Spleen (tissue), 11 donors: Measurements from ENCODE around the gene ADAM33. TPM values are rescaled to one million over a fixed set of nuclear protein-coding genes. Genes with fewer than 3 reads are reported as not detected.
A peak's percentile ranks its signal among the peaks of the same experiment; 100 is the strongest.

ENCODE experiments used
- DNase-seq: peaks from one replicate; pipeline ENCODE4 v3.0.0-alpha.2; 2020
- H3K27ac ChIP-seq, 8 donors: fragments of 200-600 bp; sonication (generic) in 7 of 8; 1 replicate in 4 of 8; 2 replicates in 4 of 8; pipeline versions ENCODE4 v1.5.0 to v1.8.0; 2016 to 2021; ENCODE audit warnings: inconsistent platforms in 4 of 8, mild to moderate bottlenecking in 4 of 8, moderate library complexity in 1 of 8
- H3K27me3 ChIP-seq, 7 donors: fragments of 200-600 bp; sonication (generic) in 6 of 7; replicated peaks in 1 of 7; 1 replicate in 4 of 7; 2 replicates in 3 of 7; pipeline versions ENCODE4 v1.5.0 to v1.8.0; 2016 to 2021; ENCODE audit warnings: inconsistent platforms in 3 of 7, mild to moderate bottlenecking in 1 of 7
- H3K36me3 ChIP-seq, 6 donors: fragments of 200-600 bp; sonication (generic) in 5 of 6; 1 replicate in 4 of 6; 2 replicates in 2 of 6; pipeline versions ENCODE4 v1.5.0 to v1.8.0; 2016 to 2021; ENCODE audit warnings: inconsistent platforms in 2 of 6
- H3K4me1 ChIP-seq, 6 donors: fragments of 200-600 bp; sonication (generic) in 5 of 6; 1 replicate in 3 of 6; 2 replicates in 3 of 6; pipeline versions ENCODE4 v1.5.0 to v1.8.0; 2016 to 2021; ENCODE audit warnings: inconsistent platforms in 3 of 6
- H3K4me3 ChIP-seq, 8 donors: fragments of 200-600 bp; sonication (generic) in 7 of 8; 1 replicate in 4 of 8; 2 replicates in 4 of 8; pipeline versions ENCODE4 v1.5.0 to v1.8.0; 2016 to 2021; ENCODE audit warnings: inconsistent platforms in 4 of 8, mild to moderate bottlenecking in 4 of 8, moderate library complexity in 2 of 8
- H3K9me3 ChIP-seq, 8 donors: fragments of 200-600 bp; sonication (generic) in 7 of 8; 1 replicate in 4 of 8; 2 replicates in 4 of 8; pipeline versions ENCODE4 v1.5.0 to v1.8.0; 2016 to 2021; ENCODE audit warnings: inconsistent platforms in 4 of 8
- CTCF ChIP-seq, 11 experiments: fragments of 200-600 bp in 7 of 11; fragments of 450-650 bp in 4 of 11; sonication (generic) in 4 of 11; IDR thresholded peaks in 8 of 11; conservative IDR thresholded peaks in 3 of 11; 1 replicate in 7 of 11; 2 replicates in 4 of 11; pipeline versions ENCODE4 v1.4.0 to v1.8.0; 2016 to 2021; ENCODE audit warnings: antibody characterized with exemption in 11 of 11, inconsistent platforms in 4 of 11, mild to moderate bottlenecking in 1 of 11
- POLR2A ChIP-seq, 3 donors: fragments of 450-650 bp; IDR thresholded peaks; one replicate each; pipeline ENCODE4 v1.5.1; 2017; ENCODE audit warnings: antibody characterized with exemption in 3 of 3, mild to moderate bottlenecking in 1 of 3
- POLR2AphosphoS5 ChIP-seq, 3 donors: sonication (generic); formaldehyde crosslinking; IDR thresholded peaks; one replicate each; pipeline ENCODE4 v1.5.1; 2017; ENCODE audit warnings: antibody characterized with exemption in 3 of 3
- WGBS, 5 donors: extraction: QIAGEN DNeasy Blood & Tissue Kit in 3 of 5; methylation state at CpG; one replicate each; pipeline versions ENCODE4 v1.1.5 to v1.1.7; 2013 to 2018; 5-methylcytosine and 5-hydroxymethylcytosine counted together
- intact Hi-C: fragments of 100-400 bp; cut with DNase I; formaldehyde crosslinking; loops from one replicate; pipeline ENCODE4 v1.15.0; 2023; ENCODE audit warnings: low total_unique reads
- polyA plus RNA-seq, 3 donors: library from polyadenylated mRNA; stranded (reverse); fragments of 200-250 nt; gene quantifications; one replicate each; pipeline ENCODE4 v1.2.1, GENCODE V29; 2013
- total RNA-seq, 7 donors: library from RNA; depleted of rRNA in 3 of 7; stranded (reverse); fragments of >200 nt in 3 of 7; fragmentation: NEBNext Ultra II Directional in 4 of 7; extraction: Animal tissue kit (Norgen Biotek cat#: 25700) in 4 of 7; gene quantifications; one replicate each; pipeline versions ENCODE4 v1.1.0 to v1.2.1, GENCODE V29; 2016 to 2021
- donor health status: healthy with polysubstance abuse.
- donor health status: DM: no; HTN: no; CAD: no; lungs with moderate emphysema.
- donor health status: DM: no; HTN: no; CAD: no.
- donor health status: Bipolar disorder and iron deficiency.
- donor health status: healthy.
- donor health status: DM: no; HTN: no; CAD: no.
- donor health status: DM: yes; HTN: yes; CAD: no.

Gene ADAM33
- total and polyA plus RNA-seq, 10 donors = 4.0 to 31.6 (median 9.3) TPM

DNA sequence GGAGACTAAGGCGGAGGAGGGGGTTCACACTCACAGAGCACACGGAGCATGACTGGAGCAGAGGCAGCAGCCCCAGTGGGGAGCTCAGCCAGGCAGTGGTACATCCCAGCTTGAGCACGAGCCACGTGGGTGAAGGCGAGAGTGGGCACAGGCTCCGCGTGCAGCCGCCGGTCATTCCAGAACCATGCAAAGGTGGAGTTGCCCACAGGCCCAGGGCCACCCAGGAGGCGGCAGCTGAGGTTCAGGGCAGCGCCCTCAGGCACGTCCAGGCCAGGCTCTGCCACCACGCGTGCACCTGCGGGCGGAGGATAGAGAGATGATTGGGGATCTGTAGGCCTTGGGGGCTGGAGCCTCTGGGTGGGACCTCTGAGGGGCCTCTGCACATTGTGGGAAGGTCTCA lies 9.5 kb upstream of the ADAM33 start:
- H3K27ac ChIP-seq = no peak overlapping the region
- H3K27me3 ChIP-seq = no peaks in the 10 kb centered on the region
- H3K9me3 ChIP-seq = peaks cover 0 to 3% (median 2%) of the 10 kb centered on the region in 8 donors
- intact Hi-C loops = no loop called here
- H3K4me3 ChIP-seq = no peak overlapping the region
- peaks cover 0 to 39% (median 0%) of the 10 kb centered on the region in 6 donors for H3K36me3 ChIP-seq
- peaks cover 0 to 4% (median 0%) of the 10 kb centered on the region in 6 donors for H3K4me1 ChIP-seq
- 82 to 92% (median 92%) methylated on average over 10 to 16 of the region's 16 CpGs for WGBS, 5 donors
- no peak for DNase-seq
- TF ChIP-seq POLR2A (IDR thresholded peaks at IDR 0.05) = no peak
- TF ChIP-seq CTCF (IDR thresholded peaks at IDR 0.05 in 8 of 11, conservative IDR thresholded peaks at IDR 0.05 in 3 of 11) = no peak
- no peak for TF ChIP-seq POLR2AphosphoS5 (IDR thresholded peaks at IDR 0.05)

DNA sequence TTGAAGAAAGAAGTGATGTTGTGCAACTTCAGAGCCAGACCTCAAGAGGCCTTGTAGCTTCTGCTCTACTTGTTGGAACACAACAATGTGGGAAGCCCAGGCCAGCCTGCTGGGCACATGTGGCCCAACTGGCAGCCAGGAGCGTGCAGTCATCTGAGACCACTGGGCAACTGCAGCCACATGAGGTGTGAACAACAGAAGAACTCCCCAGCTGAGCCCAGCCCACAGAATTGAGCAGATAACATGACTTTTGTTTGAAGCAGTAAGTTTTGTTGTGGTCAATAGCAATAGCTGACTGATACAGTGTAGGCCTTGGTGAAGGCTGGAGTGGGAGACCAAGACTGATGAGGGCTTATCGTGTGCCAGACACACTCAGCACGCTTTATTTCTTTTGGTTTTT lies 8.6 kb upstream of the ADAM33 start:
- no peak for TF ChIP-seq POLR2A (IDR thresholded peaks at IDR 0.05)
- TF ChIP-seq POLR2AphosphoS5 (IDR thresholded peaks at IDR 0.05) = no peak
- no peak for TF ChIP-seq CTCF (IDR thresholded peaks at IDR 0.05 in 8 of 11, conservative IDR thresholded peaks at IDR 0.05 in 3 of 11)
- 93 to 99% (median 96%) methylated on average over 3 of the region's 3 CpGs for WGBS, 5 donors
- DNase-seq = no peak
- no peaks in the 10 kb centered on the region for H3K27me3 ChIP-seq
- H3K27ac ChIP-seq = no peak overlapping the region
- intact Hi-C loops = no loop called here
- no peak overlapping the region for H3K4me3 ChIP-seq
- H3K4me1 ChIP-seq = peaks cover 0 to 4% (median 0%) of the 10 kb centered on the region in 6 donors
- peaks cover 0 to 37% (median 0%) of the 10 kb centered on the region in 6 donors for H3K36me3 ChIP-seq
- no peaks in the 10 kb centered on the region for H3K9me3 ChIP-seq

- Histone ChIP-seq H3K27ac (no peak overlapping the region), H3K4me3 (no peak overlapping the region), H3K27me3 (no peaks in the 10 kb centered on the region), H3K9me3 (no peaks in the 10 kb centered on the region), H3K4me1 (peaks cover 0 to 4% (median 0%) of the 10 kb centered on the region in 6 donors), H3K36me3 (peaks cover 0 to 33% (median 0%) of the 10 kb centered on the region in 6 donors)
- TF ChIP-seq CTCF (IDR thresholded peaks at IDR 0.05 in 8 of 11, conservative IDR thresholded peaks at IDR 0.05 in 3 of 11) = no peak
- no peak for TF ChIP-seq POLR2AphosphoS5 (IDR thresholded peaks at IDR 0.05)
- TF ChIP-seq POLR2A (IDR thresholded peaks at IDR 0.05) = no peak
- intact Hi-C loops = no loop called here
- DNase-seq = no peak
- 86 to 96% (median 90%) methylated on average over 7 to 11 of the region's 11 CpGs for WGBS, 5 donors
These were observed 8.2 kb upstream of the ADAM33 start for GRCh38 chr20:3689978-3690377.

DNA sequence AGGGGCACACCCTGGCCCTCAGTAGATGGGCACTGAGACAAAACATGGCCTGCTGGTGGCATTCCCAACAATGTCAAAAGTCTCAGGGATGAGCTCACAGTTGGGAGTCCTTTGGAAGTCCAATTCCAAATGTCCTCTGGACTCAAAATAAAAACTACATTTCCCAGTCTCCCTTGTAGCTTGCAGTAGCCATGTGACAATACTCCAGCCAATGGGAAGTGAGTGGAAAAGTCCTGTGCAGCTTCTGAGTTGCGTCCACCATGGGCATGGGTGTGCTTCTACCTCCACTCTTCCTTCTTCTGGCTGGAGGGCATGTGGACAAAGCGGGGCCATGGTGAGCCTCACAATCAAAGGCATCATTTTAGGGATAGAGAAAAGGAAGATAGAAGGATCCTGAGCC lies 5.8 kb upstream of the ADAM33 start:
- Histone ChIP-seq H3K4me1 (peaks cover 0 to 4% (median 0%) of the 10 kb centered on the region in 6 donors), H3K36me3 (peaks cover 0 to 17% (median 0%) of the 10 kb centered on the region in 6 donors), H3K4me3 (no peak overlapping the region), H3K27ac (peak overlapping the region in 3 of 8 donors; percentile 54 to 63 (median 62)), H3K9me3 (no peaks in the 10 kb centered on the region), H3K27me3 (peaks cover 0 to 12% (median 7%) of the 10 kb centered on the region in 7 donors)
- intact Hi-C loops = no loop called here
- no peak for TF ChIP-seq CTCF (IDR thresholded peaks at IDR 0.05 in 8 of 11, conservative IDR thresholded peaks at IDR 0.05 in 3 of 11)
- TF ChIP-seq POLR2A (IDR thresholded peaks at IDR 0.05) = no peak
- no peak for TF ChIP-seq POLR2AphosphoS5 (IDR thresholded peaks at IDR 0.05)
- 59 to 83% (median 70%) methylated on average over 2 of the region's 2 CpGs for WGBS, 5 donors
- DNase-seq = no peak
